GM19452 (cell line): Measurements from ENCODE around the gene C10orf71.

Experiments
- ATAC-seq: cut with Tn5 transposase; IDR thresholded peaks from one replicate; pipeline ENCODE4 v1.9.1; 2021; ENCODE audit not compliant: unreplicated experiment

C10orf71 gene

DNA sequence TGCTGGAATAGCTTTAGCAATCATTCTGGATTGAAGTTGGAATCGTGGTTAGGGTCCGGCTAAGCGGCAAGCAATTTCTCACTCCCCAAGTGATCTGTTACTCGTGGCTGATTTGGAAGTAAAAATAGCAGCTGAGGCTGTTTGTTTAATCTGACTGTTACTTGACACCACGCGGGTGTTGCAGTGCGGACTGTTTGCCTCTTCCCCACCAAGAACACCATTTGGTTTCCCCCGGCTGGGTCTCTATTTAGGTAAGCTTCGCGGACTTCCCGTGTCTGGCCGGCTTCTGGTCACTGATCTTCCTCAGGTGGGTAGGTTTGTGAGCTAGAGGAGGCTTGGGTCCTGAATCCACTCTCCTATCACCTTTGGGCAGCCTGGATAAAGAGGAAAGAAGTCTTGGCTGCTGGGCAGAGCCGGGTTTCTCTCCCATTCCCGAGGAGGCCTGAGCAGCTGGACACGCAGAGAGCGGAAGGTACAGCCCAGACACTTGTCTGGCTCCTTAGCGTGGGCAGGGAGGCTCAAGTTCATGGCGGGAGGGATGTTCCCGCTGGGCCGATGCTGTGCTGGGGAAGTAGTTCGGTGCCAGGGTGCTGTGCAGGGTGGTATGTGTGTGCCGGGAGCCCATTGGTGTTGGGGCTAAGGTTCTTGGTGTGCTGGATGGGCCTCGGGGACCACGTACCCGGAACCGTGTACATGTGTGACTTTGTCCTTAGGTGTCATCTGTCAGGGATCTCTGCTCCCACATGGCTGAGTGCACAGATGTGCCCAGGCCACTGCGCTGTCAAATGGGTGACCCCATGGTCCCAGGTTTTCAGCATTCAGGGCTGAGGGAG, at the start of gene C10orf71:
C10orf71 (plus strand) TSS at position 188 of the 833 bp plus-strand sequence. CDS start 23,376 bp downstream, outside the sequence.
- ATAC-seq: no peak

- ATAC-seq: no peak
Observed at GRCh38 chr10:49252313-49253034, 46.5 kb upstream of the C10orf71 start.

DNA sequence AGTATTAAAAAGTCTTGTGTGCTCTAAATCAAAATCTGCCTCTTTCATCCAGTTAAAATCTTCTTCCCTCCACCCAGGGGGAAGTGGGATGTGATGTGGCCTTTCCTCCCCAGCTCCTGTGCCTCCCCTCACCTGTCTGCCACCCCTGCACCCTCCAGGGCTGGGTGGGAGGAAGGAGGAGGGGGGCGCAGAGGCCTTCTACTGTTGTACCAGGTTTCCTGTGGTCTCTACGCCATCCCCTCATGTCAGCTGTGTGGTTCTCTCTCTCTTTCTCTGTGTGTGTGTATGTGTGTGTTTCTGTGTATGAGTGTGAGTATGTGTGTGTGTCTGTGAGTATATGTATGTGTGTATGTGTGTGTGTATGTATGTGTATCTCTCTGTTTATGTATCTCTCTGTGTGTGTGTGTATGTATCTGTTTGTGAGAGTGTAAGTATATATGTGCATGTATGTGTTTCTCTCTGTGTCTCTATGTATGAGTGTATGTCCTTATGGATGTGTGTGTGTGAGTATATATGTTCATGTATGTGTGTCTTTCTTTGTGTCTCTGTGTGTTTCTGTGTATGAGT, 45.5 kb upstream of the C10orf71 start:
- ATAC-seq: no peak

DNA sequence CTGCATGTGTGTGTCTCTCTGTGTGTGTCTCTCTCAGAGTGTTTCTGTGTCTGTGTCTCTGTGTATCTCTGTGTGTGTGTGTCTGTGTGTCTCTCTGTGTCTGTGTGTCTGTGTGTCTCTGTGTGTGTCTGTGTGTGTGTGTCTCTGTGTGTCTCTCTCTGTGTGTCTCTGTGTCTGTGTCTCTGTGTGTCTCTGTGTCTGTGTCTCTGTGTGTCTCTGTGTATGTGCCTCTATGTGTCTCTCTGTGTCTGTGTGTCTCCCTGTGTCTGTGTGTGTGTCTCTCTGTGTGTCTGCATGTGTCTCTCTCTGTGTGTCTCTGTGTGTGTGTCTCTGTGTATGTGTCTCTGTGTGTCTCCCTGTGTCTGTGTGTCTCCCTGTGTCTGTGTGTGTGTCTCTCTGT, 44.8 kb upstream of the C10orf71 start:
- ATAC-seq: no peak

DNA sequence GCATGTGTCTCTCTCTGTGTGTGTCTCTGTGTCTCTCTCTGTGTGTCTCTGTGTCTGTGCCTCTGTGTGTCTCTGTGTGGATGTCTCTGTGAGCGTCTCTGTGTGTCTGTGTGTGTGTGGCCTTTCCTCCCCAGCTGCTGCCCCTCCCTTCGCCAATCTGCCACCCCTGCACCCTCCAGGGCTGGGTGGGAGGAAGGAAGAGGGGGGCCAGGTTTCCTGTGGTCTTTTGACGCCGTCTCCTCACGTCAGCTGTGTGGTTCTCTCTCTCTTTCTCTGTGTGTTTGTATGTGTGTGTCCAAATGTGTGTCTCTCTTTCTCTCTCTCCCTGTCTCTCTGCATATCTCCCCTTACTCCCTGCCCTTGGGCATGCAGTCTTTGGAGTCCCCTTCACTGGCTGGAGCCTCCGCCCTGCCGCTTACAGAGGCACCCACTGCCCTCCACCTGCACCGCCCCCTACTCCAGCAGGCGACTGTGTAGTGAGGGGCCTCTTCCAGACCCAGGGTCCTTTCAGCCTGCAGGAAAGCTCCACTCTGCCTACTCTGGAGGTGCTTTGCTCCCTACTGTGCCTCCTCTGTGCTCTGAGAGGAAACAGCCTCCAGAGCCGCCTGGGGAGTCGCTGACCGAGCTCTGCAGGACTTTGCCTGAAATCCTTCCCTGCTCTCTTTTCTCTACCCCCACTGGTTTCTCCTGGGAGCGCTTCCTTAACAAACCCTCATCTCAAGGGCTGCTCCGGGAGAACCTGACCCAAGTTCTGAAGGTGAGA, 44.2 kb upstream of the C10orf71 start:
- no peak for ATAC-seq

DNA sequence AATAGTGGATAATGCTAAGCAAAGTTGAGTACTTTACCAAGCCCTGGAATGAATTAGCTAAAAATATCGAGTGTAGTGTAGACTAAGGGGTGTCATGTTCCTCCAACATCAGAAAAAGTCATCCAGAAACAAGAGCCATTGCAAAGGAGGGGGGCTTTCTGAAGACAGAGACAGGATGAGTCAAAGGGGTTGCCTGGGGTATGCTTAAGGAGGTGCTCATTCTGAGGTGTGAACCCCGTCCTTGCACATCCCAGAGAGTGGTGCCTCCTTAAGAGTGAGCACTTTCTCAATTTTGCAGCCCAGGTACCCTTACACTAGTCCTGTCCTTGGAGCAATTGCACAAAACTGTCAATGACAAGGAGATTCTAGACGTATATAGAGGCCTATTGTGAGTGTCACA, 43.1 kb upstream of the C10orf71 start:
- no peak for ATAC-seq

DNA sequence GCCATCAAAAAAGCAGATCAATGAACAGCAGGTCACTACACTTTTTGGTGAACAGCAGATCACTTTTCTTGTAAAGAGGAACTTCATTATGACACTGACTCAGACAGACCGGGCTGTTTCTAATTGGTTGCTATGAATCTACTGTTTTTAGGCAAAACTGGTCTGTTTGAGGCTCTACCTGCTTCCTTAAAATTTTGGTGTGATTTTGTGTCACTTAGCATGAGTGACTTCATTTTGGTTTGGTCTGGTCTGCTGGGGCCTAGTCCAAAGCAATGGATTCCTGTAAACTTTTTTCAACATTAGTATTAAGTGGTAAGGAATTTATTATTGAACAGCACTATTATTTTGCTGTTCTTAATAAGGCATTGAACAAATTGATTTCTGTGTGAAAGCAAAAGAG, 41.8 kb upstream of the C10orf71 start:
- ATAC-seq: no peak

GRCh38 chr10:49257626-49258349, 41.2 kb upstream of the C10orf71 start:
- no peak for ATAC-seq

GRCh38 chr10:49258350-49258683, 40.7 kb upstream of the C10orf71 start:
- no peak for ATAC-seq

DNA sequence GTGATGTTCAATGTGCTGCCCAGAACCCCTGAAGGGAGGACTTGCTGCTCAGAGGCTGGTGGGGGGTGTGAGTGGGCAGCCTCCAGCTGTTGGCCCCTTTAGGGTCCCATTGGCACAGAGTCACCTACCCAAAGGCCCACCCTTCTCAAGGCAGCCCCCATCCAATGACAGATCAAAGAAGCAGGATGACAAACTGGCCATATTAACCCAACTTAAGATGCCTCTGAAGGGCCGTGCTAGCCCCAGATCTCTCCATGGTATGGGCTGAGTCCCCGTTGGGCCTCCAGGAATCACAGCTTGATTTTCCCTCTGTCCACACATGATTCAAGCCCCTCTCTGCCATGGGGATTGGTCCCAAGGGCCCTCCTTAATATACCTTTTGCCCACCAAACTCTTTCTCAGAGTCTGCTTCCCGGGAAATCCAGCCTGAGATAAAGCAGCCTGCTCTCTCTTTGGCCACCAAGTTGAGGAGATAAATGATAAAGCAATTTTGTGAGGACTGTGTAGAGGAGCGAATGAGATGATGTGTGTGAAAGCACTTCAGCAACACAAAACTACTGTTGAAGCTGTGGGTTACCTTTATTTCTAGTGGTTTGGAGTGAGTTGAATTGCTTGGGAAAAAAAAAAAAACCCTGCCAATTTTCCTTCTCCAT, 38.2 kb upstream of the C10orf71 start:
- no peak for ATAC-seq

- no peak for ATAC-seq
Observed at GRCh38 chr10:49263591-49263990, 35.4 kb upstream of the C10orf71 start.

DNA sequence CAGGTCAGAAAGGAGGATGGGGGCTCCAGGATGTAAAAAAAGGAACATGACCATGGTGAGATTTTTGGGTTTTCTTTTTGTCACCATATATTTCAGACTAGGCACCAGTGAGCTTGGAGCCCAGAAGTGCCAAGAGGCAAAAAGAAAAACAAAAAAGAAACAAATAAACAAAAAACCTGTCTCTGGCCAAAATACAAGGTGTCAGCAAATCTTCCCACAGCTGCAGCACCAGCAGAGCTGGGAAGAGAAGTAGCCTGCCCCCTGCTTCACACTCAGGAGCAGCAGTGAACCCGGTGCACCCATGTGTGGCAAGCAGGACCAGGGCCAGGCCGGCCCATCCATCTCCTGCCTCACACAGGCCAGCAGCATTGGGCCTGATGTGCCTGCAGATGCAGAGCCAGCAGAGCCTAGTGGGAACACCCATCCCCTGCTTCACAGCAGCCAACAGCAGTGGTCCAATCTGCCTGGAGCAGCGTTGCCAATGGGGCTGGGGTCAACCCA, 34.7 kb upstream of the C10orf71 start:
- ATAC-seq: no peak

DNA sequence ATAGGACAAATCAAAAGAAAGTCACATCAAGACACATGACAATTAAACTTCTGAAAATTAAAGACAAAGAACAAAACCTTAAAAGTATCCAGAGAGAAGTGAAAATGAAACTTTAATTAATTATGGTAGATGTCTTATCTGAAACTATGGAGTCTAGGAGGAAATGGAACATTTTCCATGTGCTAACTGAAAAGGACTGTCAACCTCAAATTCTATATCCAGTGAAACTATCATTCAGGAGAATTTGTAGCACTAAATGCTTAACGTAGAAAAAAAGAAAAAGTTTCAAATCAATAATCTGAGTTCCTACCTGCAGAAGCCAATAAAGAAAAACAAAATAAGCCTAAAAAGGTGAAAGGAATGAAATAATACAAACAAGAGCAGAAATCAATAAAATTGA, 33.1 kb upstream of the C10orf71 start:
- no peak for ATAC-seq

GRCh38 chr10:49268185-49268584, 30.8 kb upstream of the C10orf71 start:
- no peak for ATAC-seq

DNA sequence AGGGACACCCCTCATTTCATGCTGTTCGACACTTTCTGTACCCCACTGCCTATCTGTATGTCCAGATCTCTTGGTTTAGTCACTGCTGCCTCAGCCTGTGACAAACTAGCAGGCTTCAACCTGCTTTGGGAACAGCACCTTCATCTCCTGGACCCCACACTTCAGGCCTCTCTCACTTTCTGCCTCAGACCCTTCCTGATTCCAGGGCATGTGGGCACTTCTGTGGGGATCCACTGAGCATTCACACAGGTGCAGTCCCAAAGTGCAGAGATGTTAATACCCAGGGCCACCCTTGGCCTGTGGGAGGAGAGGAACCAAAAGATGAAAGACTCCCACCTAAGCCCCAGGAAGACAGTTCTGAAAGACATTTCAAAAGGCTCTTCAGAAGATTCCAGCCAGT, 29.4 kb upstream of the C10orf71 start:
- no peak for ATAC-seq

DNA sequence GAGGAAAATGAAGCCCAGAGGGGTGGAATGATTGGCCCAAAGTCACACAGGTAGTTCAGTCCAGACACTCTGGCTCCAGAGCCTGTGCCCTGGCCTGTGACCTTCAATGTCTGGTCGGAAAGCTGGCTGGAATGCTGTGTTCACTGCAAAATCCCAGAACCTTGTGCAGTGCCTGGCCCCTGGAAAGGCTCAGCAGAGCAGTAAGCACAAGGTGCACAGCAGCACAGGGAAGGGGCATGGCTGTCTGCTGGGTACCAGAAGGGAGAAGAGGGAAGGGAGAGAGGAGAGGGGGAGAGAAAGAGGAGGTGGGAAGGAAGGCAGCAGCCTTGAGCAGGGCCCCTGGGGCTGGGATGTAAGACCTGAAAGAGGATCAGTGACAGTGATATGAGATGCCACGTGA, 28.4 kb upstream of the C10orf71 start:
- ATAC-seq: no peak

DNA sequence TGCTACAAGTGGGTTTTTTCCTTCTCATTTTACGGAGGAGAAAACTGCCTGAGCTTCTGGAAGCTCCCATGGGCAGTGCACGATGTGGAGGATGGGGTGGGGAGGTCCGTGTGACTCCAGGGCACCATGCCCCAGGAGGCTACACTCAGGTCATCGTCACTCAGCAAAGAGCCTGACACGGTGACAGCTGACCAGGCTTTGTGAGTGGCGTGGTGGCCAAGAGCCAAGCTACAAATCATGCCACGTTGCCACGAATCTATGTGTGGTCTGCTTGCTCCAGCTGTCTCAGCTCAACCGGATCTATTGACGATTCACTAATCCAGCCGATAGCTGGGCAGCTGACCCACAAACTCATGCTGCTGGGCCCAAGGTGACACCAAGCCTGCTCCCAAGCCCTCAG, 27.6 kb upstream of the C10orf71 start:
- no peak for ATAC-seq

DNA sequence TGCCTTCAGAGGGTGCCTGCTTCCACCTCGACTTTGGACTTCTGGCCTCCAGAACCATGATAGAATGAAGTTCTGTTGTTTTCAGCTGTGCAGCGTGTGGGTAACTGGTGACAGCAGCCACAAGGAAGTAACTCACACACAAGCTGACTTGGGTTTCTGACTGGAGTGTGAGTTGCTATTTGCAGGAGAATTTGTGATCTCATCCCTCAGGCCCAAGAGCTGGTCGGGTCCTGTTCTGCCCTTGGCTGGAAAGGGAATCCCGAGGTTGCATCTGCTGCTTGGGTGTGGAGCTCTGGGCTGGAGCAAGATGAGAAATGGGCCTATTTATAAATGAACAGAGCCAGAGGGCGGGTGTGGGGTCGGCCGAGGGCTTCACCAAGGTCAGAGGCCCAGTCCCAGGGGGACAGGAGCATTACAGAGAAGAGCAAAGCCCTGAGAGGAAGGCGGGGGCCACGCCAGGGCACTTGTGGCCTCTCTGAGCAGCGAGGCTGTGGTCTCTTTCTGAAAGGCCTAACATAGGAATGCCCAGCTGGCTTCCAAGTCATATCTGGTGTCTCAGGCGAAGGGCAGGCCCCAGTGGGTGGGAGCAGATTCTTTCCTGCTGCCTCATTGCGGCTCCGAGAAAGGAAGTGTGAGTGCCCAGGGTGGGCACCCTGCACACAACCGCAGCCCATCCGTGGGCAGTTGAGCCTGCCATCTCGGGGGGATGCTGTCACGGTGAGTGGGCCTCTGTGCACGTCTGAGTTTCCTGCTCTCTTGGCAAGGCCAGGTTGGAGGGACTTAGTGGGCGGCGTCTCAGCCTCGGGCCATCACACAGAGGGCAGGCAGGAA, 26.5 kb upstream of the C10orf71 start:
- ATAC-seq: no peak

DNA sequence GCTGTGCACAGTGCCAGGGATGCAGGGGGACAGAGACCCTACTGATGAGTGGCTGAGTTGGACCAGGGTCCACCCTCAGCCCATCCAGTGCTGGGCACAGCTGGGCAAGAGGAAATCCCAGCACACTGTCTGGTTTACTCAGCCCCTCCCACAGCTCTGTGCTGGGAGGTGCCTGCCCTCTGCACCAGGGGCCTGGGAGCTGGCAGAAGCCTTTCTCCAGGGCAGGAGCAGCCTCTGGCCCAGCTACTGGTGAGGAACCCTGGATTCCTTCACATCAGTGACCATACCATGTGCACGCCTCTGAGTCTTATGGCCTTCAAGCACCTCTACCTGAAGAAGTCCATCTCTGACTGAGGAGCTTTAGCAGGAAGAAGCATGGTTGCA, 25.9 kb upstream of the C10orf71 start:
- no peak for ATAC-seq
